A673 (cell line): Measurements from ENCODE around the gene KRT1. TPM values are rescaled to one million over a fixed set of nuclear protein-coding genes. Genes with fewer than 3 reads are reported as not detected.

Experiments used
- BruUV-seq: library from RNA; stranded (reverse); fragments of 400-500 nt; replicated peaks from 2 replicates; lab custom pipeline; 2021; lab: Mats Ljungman, UMichigan
- CTCF ChIA-PET: fragments of 300-600 bp; sonication (Branson Sonifier 250); formaldehyde crosslinking; loops from one replicate; lab custom pipeline; 2022; ENCODE audit warnings: antibody characterized with exemption; lab: Charles Lee
- POLR2A ChIA-PET: fragments of 300-600 bp; sonication (Branson Sonifier 250); formaldehyde crosslinking; loops from one replicate; lab custom pipeline; 2022; ENCODE audit warnings: antibody characterized with exemption; ENCODE audit not compliant: low non-redundant PET; lab: Charles Lee
- DNase-seq: peaks from one replicate; pipeline ENCODE4 v3.0.0-alpha.2; 2015; ENCODE audit warnings: low spot score
- H3K27ac ChIP-seq: fragments of 200-600 bp; sonication (generic); 2 replicates; pipeline ENCODE4 v1.5.1; 2016; ENCODE audit warnings: mixed run types, low read depth, mild to moderate bottlenecking, mixed read lengths, antibody characterized with exemption, low read length; ENCODE audit not compliant: poor library complexity, severe bottlenecking
- H3K27me3 ChIP-seq: fragments of 200-600 bp; sonication (generic); replicated peaks from 2 replicates; pipeline ENCODE4 v1.6.1; 2017; ENCODE audit warnings: mixed run types, low read depth, mild to moderate bottlenecking, mixed read lengths, antibody characterized with exemption, low read length; ENCODE audit not compliant: insufficient read depth, poor library complexity
- H3K36me3 ChIP-seq: fragments of 200-600 bp; sonication (generic); 2 replicates; pipeline ENCODE4 v1.6.1; 2016; ENCODE audit warnings: mixed run types, mild to moderate bottlenecking, mixed read lengths, antibody characterized with exemption, low read length; ENCODE audit not compliant: insufficient read depth, poor library complexity, severe bottlenecking
- H3K4me1 ChIP-seq: fragments of 200-600 bp; sonication (generic); 2 replicates; pipeline ENCODE4 v1.6.1; 2017; ENCODE audit warnings: mixed run types, mild to moderate bottlenecking, mixed read lengths, antibody characterized with exemption, low read length; ENCODE audit not compliant: insufficient read depth, poor library complexity, severe bottlenecking
- H3K4me3 ChIP-seq: fragments of 200-600 bp; sonication (generic); 2 replicates; pipeline ENCODE4 v1.5.1; 2016; ENCODE audit warnings: low read depth, mixed run types, mild to moderate bottlenecking, mixed read lengths, low read length; ENCODE audit not compliant: poor library complexity, severe bottlenecking
- H3K9me3 ChIP-seq: fragments of 200-600 bp; sonication (generic); 2 replicates; pipeline ENCODE4 v1.6.1; 2016; ENCODE audit warnings: mixed run types, low read depth, mild to moderate bottlenecking, mixed read lengths, antibody characterized with exemption, low read length; ENCODE audit not compliant: poor library complexity, severe bottlenecking
- EZH2 ChIP-seq: fragments of 200-600 bp; sonication (generic); IDR thresholded peaks from 2 replicates; pipeline ENCODE4 v1.6.1; 2017; ENCODE audit warnings: borderline replicate concordance, low read depth, mild to moderate bottlenecking, mixed read lengths, antibody characterized with exemption, low read length; ENCODE audit not compliant: poor library complexity, severe bottlenecking
- intact Hi-C: fragments of 100-400 bp; cut with micrococcal nuclease; formaldehyde crosslinking; loops from one replicate; pipeline ENCODE4 v1.10.0; 2022; ENCODE audit not compliant: unreplicated experiment
- total RNA-seq: library from RNA; stranded (reverse); gene quantifications from 2 replicates; pipeline ENCODE4 v1.2.3, GENCODE V29; 2021
- TF ChIP-seq, protein P1 (sequence below): fragments of 300-800, 200-600 bp; sonication (generic); conservative IDR thresholded peaks from 2 replicates; pipeline ENCODE4 v1.5.1; 2017; ENCODE audit warnings: low read depth, mild to moderate bottlenecking, antibody characterized with exemption, low read length, moderate library complexity, mixed read lengths

KRT1 gene
- total RNA-seq, 1 experiment from 2014 or later = not detected

DNA sequence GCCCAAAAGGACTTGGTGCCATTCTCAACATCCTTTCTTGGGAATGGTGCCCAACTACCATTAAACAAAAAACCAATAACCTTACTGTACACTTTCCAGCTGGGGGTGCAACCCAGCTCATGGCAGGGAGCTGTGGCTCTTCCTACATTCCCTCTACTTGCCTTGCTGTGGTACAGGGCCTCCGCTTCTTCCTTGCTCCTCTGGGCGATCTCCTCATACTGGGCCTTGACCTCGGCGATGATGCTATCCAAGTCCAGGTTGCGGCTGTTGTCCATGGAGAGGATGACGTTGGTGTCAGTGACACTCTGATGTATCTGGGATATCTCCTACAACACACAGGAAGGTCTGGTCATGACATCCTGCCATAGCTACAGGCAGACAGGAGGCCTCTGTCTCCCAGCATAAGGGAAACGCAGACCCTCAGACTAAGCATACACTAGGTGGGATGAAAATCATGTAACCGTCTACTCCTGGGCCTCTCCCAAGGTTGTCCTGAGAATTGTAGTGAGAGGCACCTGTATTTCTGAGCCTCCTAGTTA is 32.1 kb downstream of the KRT1 start:
- Histone ChIP-seq H3K4me1 (no peaks in the 10 kb centered on the region), H3K36me3 (no peaks in the 10 kb centered on the region), H3K27me3 (no peaks in the 10 kb centered on the region), H3K4me3 (no peak overlapping the region), H3K9me3 (no peaks in the 10 kb centered on the region), H3K27ac (no peak overlapping the region)
- no peak for DNase-seq
- intact Hi-C loops = no loop called here
- BruUV-seq = no TSS peak
- ChIA-PET POLR2A (no interaction called here), CTCF (no interaction called here)
- no peak for TF ChIP-seq EZH2
- TF ChIP-seq, protein P1, sequence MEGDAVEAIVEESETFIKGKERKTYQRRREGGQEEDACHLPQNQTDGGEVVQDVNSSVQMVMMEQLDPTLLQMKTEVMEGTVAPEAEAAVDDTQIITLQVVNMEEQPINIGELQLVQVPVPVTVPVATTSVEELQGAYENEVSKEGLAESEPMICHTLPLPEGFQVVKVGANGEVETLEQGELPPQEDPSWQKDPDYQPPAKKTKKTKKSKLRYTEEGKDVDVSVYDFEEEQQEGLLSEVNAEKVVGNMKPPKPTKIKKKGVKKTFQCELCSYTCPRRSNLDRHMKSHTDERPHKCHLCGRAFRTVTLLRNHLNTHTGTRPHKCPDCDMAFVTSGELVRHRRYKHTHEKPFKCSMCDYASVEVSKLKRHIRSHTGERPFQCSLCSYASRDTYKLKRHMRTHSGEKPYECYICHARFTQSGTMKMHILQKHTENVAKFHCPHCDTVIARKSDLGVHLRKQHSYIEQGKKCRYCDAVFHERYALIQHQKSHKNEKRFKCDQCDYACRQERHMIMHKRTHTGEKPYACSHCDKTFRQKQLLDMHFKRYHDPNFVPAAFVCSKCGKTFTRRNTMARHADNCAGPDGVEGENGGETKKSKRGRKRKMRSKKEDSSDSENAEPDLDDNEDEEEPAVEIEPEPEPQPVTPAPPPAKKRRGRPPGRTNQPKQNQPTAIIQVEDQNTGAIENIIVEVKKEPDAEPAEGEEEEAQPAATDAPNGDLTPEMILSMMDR = no peak

DNA sequence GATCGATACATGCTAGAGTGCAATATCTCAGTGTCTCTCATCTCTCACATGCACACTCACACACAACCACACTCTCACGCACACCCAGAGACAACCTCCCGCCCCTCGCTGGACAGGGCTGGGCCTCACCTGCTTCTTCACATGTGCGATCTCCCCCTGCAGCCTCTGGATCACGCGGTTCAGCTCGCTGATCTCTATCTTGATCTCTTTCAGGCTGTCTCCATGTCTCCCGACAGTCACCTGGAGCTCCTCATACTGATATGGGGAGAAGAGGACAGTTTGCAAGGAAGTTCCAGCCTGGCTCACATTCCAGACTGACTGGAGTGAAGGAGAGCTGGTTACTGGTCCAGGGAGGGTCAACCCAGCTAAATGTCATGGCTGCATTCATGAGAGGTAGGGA is 32.6 kb downstream of the KRT1 start:
- no TSS peak for BruUV-seq
- DNase-seq = no peak
- CTCF ChIA-PET = no interaction called here
- no peaks in the 10 kb centered on the region for H3K4me1 ChIP-seq
- no peaks in the 10 kb centered on the region for H3K36me3 ChIP-seq
- no peaks in the 10 kb centered on the region for H3K27me3 ChIP-seq
- TF ChIP-seq, protein P1 = no peak
- TF ChIP-seq EZH2 = no peak
- no peak overlapping the region for H3K27ac ChIP-seq
- H3K9me3 ChIP-seq = no peaks in the 10 kb centered on the region
- H3K4me3 ChIP-seq = no peak overlapping the region
- POLR2A ChIA-PET = no interaction called here
- intact Hi-C loops = no loop called here

DNA sequence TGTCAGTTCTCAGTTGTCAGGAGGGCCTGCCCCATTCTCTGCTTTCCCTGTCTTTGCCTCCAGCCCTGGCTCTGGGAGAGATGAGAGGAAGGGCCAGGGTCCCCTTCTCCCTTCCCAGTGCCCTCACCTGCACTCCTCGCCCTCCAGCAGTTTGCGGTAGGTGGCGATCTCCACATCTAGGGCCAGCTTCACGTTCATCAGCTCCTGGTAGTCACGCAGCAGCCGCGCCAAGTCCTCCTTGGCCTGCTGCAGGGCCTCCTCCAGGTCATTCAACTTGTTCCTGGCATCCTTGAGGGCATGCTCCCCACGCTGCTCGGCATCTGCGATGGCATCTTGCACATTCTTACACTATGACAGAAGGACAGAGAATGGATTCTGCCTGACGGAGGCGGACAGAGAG is 33.6 kb downstream of the KRT1 start:
- H3K4me1 ChIP-seq = no peaks in the 10 kb centered on the region
- H3K36me3 ChIP-seq = no peaks in the 10 kb centered on the region
- no peaks in the 10 kb centered on the region for H3K27me3 ChIP-seq
- no peaks in the 10 kb centered on the region for H3K9me3 ChIP-seq
- no peak overlapping the region for H3K27ac ChIP-seq
- no peak overlapping the region for H3K4me3 ChIP-seq
- ChIA-PET CTCF (no interaction called here), POLR2A (no interaction called here)
- intact Hi-C loops = no loop called here
- DNase-seq = no peak
- BruUV-seq = no TSS peak
- TF ChIP-seq, protein P1 = no peak
- no peak for TF ChIP-seq EZH2
